Left lung (tissue), 10 donors: Measurements from ENCODE around the gene RALBP1. TPM values are rescaled to one million over a fixed set of nuclear protein-coding genes. Genes with fewer than 3 reads are reported as not detected.
A peak's percentile ranks its signal among the peaks of the same experiment; 100 is the strongest.

Source experiments
- ATAC-seq: fragments of 200-7000 bp; cut with Tn5 transposase; one replicate; pipeline ENCODE4 v1.9.1; 2020; ENCODE audit warnings: moderate library complexity
- DNase-seq, 4 donors: peaks; one replicate each; pipeline ENCODE4 v3.0.0-alpha.2; 2013 to 2020
- H3K27ac ChIP-seq, 2 donors: fragments of 200-600 bp; sonication (generic) in 1 of 2; one replicate each; pipeline versions ENCODE4 v1.5.0 to v1.8.0; 2020 to 2021
- H3K27me3 ChIP-seq, 2 donors: fragments of 200-600 bp; sonication (generic) in 1 of 2; one replicate each; pipeline versions ENCODE4 v1.5.0 to v1.8.0; 2020 to 2021
- H3K36me3 ChIP-seq, 2 donors: fragments of 200-600 bp; sonication (generic) in 1 of 2; one replicate each; pipeline versions ENCODE4 v1.5.0 to v1.8.0; 2020 to 2021
- H3K4me1 ChIP-seq, 2 donors: fragments of 200-600 bp; one replicate each; pipeline ENCODE4 v1.8.0; 2021
- H3K4me3 ChIP-seq, 2 donors: fragments of 200-600 bp; sonication (generic) in 1 of 2; one replicate each; pipeline versions ENCODE4 v1.5.0 to v1.8.0; 2020 to 2021; ENCODE audit warnings: mild to moderate bottlenecking in 1 of 2
- H3K9me3 ChIP-seq, 2 donors: fragments of 200-600 bp; sonication (generic) in 1 of 2; one replicate each; pipeline versions ENCODE4 v1.5.0 to v1.8.0; 2020 to 2021
- intact Hi-C, 2 donors: fragments of 100-400 bp; cut with DNase I; formaldehyde crosslinking; loops; one replicate each; pipeline versions ENCODE4 v1.11.2 to v1.14.2; 2022
- polyA plus RNA-seq, 6 donors: library from polyadenylated mRNA; unstranded; fragments of 120-200 nt; gene quantifications; one replicate each; pipeline ENCODE4 v1.2.1, GENCODE V29; 2013; ENCODE audit not compliant: insufficient read length in 6 of 6
- total RNA-seq, 2 donors: library from RNA; stranded (reverse); fragmentation: NEBNext Ultra II Directional; extraction: Animal tissue kit (Norgen Biotek cat#: 25700); gene quantifications; one replicate each; pipeline ENCODE4 v1.2.1, GENCODE V29; 2021
- TF ChIP-seq, protein P1 (sequence below), 2 donors: fragments of 200-600 bp; sonication (generic) in 1 of 2; IDR thresholded peaks; one replicate each; pipeline versions ENCODE4 v1.5.0 to v1.8.0; 2021; ENCODE audit warnings: antibody characterized with exemption in 2 of 2
- donor health status: DM: no; HTN: yes; CAD: no.
- donor health status: DM: no; HTN: no; CAD: no.

RALBP1 gene
- total and polyA plus RNA-seq, 8 donors, result 46.5 to 53.0 (median 49.9) TPM

GRCh38 chr18:9574473-9575115, 99.3 kb downstream of the RALBP1 start:
- no peak overlapping the region for H3K27ac ChIP-seq
- ATAC-seq, result no peak
- intact Hi-C loops, result no loop called here
- TF ChIP-seq, protein P1, sequence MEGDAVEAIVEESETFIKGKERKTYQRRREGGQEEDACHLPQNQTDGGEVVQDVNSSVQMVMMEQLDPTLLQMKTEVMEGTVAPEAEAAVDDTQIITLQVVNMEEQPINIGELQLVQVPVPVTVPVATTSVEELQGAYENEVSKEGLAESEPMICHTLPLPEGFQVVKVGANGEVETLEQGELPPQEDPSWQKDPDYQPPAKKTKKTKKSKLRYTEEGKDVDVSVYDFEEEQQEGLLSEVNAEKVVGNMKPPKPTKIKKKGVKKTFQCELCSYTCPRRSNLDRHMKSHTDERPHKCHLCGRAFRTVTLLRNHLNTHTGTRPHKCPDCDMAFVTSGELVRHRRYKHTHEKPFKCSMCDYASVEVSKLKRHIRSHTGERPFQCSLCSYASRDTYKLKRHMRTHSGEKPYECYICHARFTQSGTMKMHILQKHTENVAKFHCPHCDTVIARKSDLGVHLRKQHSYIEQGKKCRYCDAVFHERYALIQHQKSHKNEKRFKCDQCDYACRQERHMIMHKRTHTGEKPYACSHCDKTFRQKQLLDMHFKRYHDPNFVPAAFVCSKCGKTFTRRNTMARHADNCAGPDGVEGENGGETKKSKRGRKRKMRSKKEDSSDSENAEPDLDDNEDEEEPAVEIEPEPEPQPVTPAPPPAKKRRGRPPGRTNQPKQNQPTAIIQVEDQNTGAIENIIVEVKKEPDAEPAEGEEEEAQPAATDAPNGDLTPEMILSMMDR (IDR thresholded peaks at IDR 0.05), result no peak
- DNase-seq, result no peak
- peaks cover 0 to 65% of the 10 kb centered on the region in 2 donors for H3K36me3 ChIP-seq
- H3K4me3 ChIP-seq, result no peak overlapping the region
- H3K9me3 ChIP-seq, result no peaks in the 10 kb centered on the region
- peaks cover 5 to 9% of the 10 kb centered on the region in 2 donors for H3K4me1 ChIP-seq
- no peaks in the 10 kb centered on the region for H3K27me3 ChIP-seq

DNA sequence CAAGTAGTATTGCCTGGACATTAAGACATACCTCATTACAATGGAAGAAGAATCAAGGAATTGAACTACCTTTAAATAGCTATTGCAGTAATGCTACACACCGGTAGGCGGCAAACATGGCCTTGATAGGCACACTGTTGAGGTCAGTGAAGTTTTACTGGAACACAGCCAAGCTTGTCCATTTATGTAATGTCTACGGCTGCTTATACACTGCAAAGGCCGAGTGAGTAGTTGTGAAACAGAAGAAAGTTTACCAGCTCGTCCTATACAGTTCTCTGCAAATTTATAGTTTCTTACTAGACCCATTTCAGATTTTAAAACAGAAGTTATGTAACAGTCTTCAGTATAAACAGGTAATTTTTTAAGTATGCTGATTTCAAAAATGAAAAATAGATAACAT, 100.2 kb downstream of the RALBP1 start:
- ATAC-seq (peak; percentile 98), DNase-seq (peak in 3 of 4 donors; percentile 71 to 96 (median 86))
- intact Hi-C loops, result no loop called here
- Histone ChIP-seq H3K27me3 (no peaks in the 10 kb centered on the region), H3K4me3 (no peak overlapping the region), H3K9me3 (no peaks in the 10 kb centered on the region), H3K4me1 (peaks cover 5 to 9% of the 10 kb centered on the region in 2 donors), H3K27ac (no peak overlapping the region), H3K36me3 (peaks cover 0 to 65% of the 10 kb centered on the region in 2 donors)
- TF ChIP-seq, protein P1 (IDR thresholded peaks at IDR 0.05), result peak; percentile 73 to 84

- Histone ChIP-seq H3K4me3 (no peak overlapping the region), H3K36me3 (peaks cover 0 to 65% of the 10 kb centered on the region in 2 donors), H3K4me1 (peaks cover 5 to 9% of the 10 kb centered on the region in 2 donors), H3K27me3 (no peaks in the 10 kb centered on the region), H3K9me3 (no peaks in the 10 kb centered on the region), H3K27ac (no peak overlapping the region)
- no peak for ATAC-seq
- TF ChIP-seq, protein P1 (IDR thresholded peaks at IDR 0.05), result no peak
- no peak for DNase-seq
- intact Hi-C loops, result no loop called here
Measured at GRCh38 chr18:9577361-9577760, 102.0 kb downstream of the RALBP1 start.

GRCh38 chr18:9578306-9578705, 103.0 kb downstream of the RALBP1 start:
- intact Hi-C loops, result no loop called here
- Histone ChIP-seq H3K9me3 (no peaks in the 10 kb centered on the region), H3K36me3 (peaks cover 0 to 69% of the 10 kb centered on the region in 2 donors), H3K4me3 (no peak overlapping the region), H3K4me1 (peaks cover 5 to 9% of the 10 kb centered on the region in 2 donors), H3K27me3 (no peaks in the 10 kb centered on the region), H3K27ac (no peak overlapping the region)
- TF ChIP-seq, protein P1 (IDR thresholded peaks at IDR 0.05), result no peak
- ATAC-seq (no peak), DNase-seq (no peak)

DNA sequence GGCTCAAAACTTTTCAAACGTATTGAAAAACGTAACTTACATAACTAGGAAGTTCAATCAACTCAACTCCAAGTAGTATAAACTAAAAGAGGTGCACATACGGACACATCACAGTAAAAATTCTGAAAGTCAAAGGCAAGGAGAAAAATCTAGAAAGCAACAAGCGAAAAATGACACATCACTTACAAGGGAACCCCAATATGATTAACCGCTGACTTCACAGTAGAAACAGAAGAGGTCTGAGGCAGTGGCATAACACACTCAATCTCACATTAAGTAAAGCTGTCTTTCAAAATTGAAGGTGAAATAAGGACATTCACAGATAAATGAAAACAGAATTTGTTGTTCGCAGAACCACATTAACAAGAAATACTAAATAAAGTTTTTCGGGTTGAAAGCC, 106.4 kb downstream of the RALBP1 start:
- intact Hi-C loops, result no loop called here
- DNase-seq, result no peak
- TF ChIP-seq, protein P1 (IDR thresholded peaks at IDR 0.05), result no peak
- Histone ChIP-seq H3K27ac (no peak overlapping the region), H3K4me3 (no peak overlapping the region), H3K36me3 (peaks cover 0 to 73% of the 10 kb centered on the region in 2 donors), H3K27me3 (no peaks in the 10 kb centered on the region), H3K9me3 (no peaks in the 10 kb centered on the region), H3K4me1 (no peaks in the 10 kb centered on the region)
- no peak for ATAC-seq
